Measurements from ENCODE around the gene PHF21A.

- TF ChIP-seq CTCF (IDR thresholded peaks at IDR 0.05) (no peak), POLR2A (IDR thresholded peaks at IDR 0.05) (no peak)
Measured at GRCh38 chr11:45997599-45997998, 123.7 kb downstream of the PHF21A start.

All from gastroesophageal sphincter (tissue), 3 donors.